Activated naive CD4-positive, alpha-beta T cell treated with anti-CD3 and anti-CD28 coated beads for 36 hours (primary cell): ENCODE measurements around the gene TEX54. TPM values are rescaled to one million over a fixed set of nuclear protein-coding genes. Genes with fewer than 3 reads are reported as not detected.
"Not testable (repeated sequence)": the region's sequence is repeated elsewhere in the genome, so short reads cannot be mapped to it uniquely, and the experiment has no call there.

ENCODE experiments used
- CTCF ChIA-PET: fragments of 350-600 bp; sonication (Branson Sonifier 250); formaldehyde crosslinking; loops from one replicate; lab custom pipeline; 2021; ENCODE audit warnings: antibody characterized with exemption; lab: Charles Lee
- DNase-seq: peaks from one replicate; pipeline ENCODE4 v3.0.0-alpha.2; 2020
- H3K27ac Mint-ChIP-seq: one replicate; pipeline ENCODE4 v1.8.0; 2021; ENCODE audit warnings: mild to moderate bottlenecking, mixed read lengths
- H3K27me3 Mint-ChIP-seq: one replicate; pipeline ENCODE4 v1.8.0; 2021; ENCODE audit warnings: low read depth, mixed read lengths
- H3K36me3 Mint-ChIP-seq: one replicate; pipeline ENCODE4 v1.8.0; 2021; ENCODE audit warnings: low read depth, mixed read lengths
- H3K4me1 Mint-ChIP-seq: one replicate; pipeline ENCODE4 v1.8.0; 2021; ENCODE audit warnings: low read depth, mixed read lengths
- H3K4me3 Mint-ChIP-seq: one replicate; pipeline ENCODE4 v1.8.0; 2021; ENCODE audit warnings: mild to moderate bottlenecking, moderate library complexity, mixed read lengths
- H3K9me3 Mint-ChIP-seq: one replicate; pipeline ENCODE4 v1.8.0; 2021; ENCODE audit warnings: mixed read lengths
- intact Hi-C: fragments of 100-400 bp; cut with micrococcal nuclease; formaldehyde crosslinking; loops from one replicate; pipeline ENCODE4 v1.15.1; 2023
- total RNA-seq, 2 experiments: library from RNA; stranded (reverse); gene quantifications; one replicate each; pipeline ENCODE4 v1.2.3, GENCODE V29; 2021

Gene TEX54
- total RNA-seq, 2 experiments from 2014 or later: not detected

DNA sequence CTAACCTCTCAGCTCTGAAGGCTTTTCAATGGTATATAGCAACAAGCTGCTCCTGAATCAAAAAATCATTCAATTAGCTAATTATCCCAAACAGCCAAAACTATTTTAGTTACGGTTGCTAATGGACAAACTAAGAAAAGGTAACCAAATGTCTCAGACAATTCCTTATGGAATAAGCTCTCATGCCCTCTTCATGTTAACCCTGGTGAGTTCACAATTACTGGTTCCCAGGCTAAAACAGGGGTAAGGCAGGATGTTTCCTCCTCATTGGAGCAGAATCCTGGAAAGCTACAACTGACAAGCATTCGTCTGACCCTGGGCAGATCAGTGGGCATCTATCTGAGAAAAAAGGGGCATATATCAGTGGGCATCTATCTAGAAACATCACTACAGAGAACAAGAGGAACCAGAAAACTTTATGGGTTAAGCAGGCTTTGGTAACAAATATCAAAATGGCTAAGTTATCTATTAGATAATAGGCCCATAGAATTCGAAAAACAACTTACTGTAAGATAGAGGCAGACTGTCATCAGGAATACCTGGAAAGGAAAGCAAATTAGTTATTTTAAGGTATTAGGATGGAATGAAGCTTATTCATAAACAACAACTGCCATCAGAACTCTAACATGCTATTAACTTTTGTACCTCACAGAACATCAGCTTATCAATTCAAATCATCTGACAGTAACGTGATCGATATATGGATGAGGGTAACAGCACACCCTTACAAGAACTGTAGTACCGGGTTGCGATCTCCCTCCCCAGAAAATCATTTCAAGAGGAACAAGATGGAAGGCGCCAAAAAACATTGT is 21.6 kb upstream of the TEX54 start:
- no peaks in the 10 kb centered on the region for H3K9me3 Mint-ChIP-seq
- H3K27ac Mint-ChIP-seq: peak overlapping the region; percentile 96
- CTCF ChIA-PET: interaction anchor here (0.9 to 2.5 kb wide), 4 partner anchors 10 to 63 kb away, joined by 3 to 6 read pairs (median 4); partner anchors contain the start of gene SLC3A2
- peak overlapping the region; percentile 99 for H3K4me3 Mint-ChIP-seq
- H3K27me3 Mint-ChIP-seq: no peaks in the 10 kb centered on the region
- no peak for DNase-seq
- H3K4me1 Mint-ChIP-seq: peaks cover 41% of the 10 kb centered on the region
- intact Hi-C loops: loop anchor here (1.0 kb wide), 1 partner anchor 255 kb away; no protein-coding TSS in a partner anchor
- H3K36me3 Mint-ChIP-seq: peaks cover 64% of the 10 kb centered on the region

DNA sequence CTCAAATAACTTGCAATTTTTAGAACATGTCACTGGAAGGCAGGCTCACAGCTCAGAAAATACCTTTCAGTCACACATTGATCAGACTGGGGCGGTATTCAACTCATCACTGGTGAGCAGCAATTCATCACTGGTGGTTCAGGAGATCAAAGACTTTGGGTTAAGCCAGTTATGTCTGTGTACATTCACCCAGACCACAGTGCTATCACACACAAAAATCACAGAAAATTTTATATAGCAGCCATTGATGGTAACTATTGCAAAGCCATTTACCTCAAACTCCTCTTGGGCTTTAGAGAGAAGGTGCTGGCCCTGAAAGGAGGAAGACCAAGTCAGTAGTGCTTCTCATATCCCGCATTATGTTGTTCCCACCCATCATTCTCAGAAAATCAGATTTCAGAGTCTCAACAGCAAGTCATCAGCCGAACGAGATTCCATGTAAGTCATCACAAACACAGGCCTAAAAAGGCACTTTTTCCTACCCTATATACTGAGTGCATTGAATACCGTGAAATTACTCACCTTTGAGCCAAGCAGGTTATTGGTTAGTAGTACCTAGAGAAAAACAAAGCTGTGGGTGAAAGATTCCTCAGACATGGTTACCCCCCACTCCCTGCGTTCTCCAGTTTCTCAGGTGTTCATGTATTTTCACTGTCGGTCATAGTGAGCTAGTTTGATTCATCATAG is 20.8 kb upstream of the TEX54 start:
- Mint-ChIP-seq H3K27ac (peak overlapping the region; percentile 96), H3K4me1 (peaks cover 37% of the 10 kb centered on the region), H3K27me3 (no peaks in the 10 kb centered on the region), H3K4me3 (peak overlapping the region; percentile 99), H3K9me3 (no peaks in the 10 kb centered on the region), H3K36me3 (peaks cover 61% of the 10 kb centered on the region)
- intact Hi-C loops: no loop called here
- peak; percentile 49 for DNase-seq
- CTCF ChIA-PET: interaction anchor here (0.8 to 2.5 kb wide), 5 partner anchors 9 to 288 kb away, joined by 3 to 6 read pairs (median 4); partner anchors contain the start of gene SLC3A2

DNA sequence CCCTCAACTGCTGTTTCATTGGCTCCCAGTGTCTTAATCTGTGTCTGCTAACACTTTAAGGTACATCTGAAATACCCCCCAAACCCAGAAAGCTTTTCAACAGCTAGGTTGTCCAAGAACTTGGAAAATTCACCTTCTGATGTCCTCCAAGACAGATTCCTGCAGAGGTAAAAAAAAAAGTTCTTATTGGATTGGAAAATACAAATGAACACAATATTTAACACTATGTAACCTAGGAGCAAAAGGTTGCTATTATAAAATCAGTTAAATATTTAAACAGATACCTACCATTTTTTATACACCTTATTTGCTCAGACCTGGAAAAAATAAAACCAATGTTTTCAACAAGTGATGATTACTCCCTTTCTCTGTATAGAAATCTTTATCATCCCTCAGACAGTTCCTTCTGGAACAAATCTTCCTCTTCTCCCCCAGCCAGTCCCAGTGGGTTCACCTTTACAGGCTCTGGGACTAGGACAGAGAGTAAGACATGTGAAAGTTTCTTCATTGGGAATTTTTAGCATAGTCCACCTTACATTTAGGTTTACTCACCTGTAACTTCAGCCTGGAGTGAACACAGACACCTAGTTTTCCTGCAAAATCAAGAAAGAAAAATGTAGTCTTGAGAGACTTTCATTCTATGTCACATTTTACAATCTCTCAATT is 20.0 kb upstream of the TEX54 start:
- no peak for DNase-seq
- peak overlapping the region; percentile 96 for H3K27ac Mint-ChIP-seq
- CTCF ChIA-PET: interaction anchor here (0.7 to 0.8 kb wide), 2 partner anchors 59 to 287 kb away, joined by 3 read pairs; no protein-coding TSS in a partner anchor
- H3K36me3 Mint-ChIP-seq: peaks cover 53% of the 10 kb centered on the region
- intact Hi-C loops: no loop called here
- no peaks in the 10 kb centered on the region for H3K27me3 Mint-ChIP-seq
- H3K9me3 Mint-ChIP-seq: no peaks in the 10 kb centered on the region
- H3K4me1 Mint-ChIP-seq: peaks cover 30% of the 10 kb centered on the region
- H3K4me3 Mint-ChIP-seq: peak overlapping the region; percentile 99

- peaks cover 49% of the 10 kb centered on the region for H3K36me3 Mint-ChIP-seq
- no peak for DNase-seq
- peak overlapping the region; percentile 84 for H3K27ac Mint-ChIP-seq
- CTCF ChIA-PET: interaction anchor here (0.6 to 2.2 kb wide), 3 partner anchors 10 to 58 kb away, joined by 3 to 7 read pairs (median 3); no protein-coding TSS in a partner anchor
- no peaks in the 10 kb centered on the region for H3K9me3 Mint-ChIP-seq
- H3K4me1 Mint-ChIP-seq: peaks cover 23% of the 10 kb centered on the region
- peak overlapping the region; percentile 99 for H3K4me3 Mint-ChIP-seq
- H3K27me3 Mint-ChIP-seq: no peaks in the 10 kb centered on the region
- intact Hi-C loops: no loop called here
Measured at GRCh38 chr11:62851807-62852522, 19.3 kb upstream of the TEX54 start.

DNA sequence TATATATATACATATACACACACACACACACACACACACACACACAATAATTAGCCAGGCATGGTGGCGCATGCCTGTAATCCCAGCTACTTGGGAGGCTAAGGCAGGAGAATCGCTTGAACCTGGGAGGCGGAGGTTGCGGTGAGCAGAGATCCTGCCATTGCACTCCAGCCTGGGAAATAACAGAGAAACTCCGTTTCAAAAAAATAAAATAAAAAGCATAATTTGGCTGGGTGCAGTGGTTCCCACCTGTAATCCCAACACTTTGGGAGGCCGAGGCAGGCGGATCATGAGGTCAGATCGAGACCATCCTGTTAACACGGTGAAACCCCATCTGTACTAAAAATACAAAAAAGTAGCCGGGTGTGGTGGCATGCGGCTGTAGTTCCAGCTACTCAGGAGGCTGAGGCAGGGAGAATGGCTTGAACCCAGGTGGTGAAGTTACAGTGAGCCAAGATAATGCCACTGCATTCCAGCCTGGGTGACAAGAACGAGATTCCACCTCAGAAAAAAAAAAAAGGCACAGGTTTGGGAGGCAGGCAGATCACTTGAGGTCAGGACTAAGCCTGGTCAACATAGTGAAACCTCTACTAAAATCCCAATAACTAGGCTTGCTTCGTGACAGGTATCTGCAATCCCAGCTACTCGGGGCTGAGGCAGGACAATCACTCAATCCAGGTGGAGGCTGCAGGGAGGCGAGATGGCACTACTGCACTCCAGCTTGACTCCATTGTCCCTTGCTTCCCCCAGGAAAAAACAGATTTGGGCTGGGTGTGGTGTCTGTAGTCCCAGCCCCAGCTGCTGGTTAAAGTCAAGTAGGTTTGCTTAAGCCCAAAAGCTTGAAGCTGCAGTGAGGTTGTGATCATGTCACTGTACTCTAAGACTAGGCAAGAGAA is 18.5 kb upstream of the TEX54 start:
- no peak for DNase-seq
- intact Hi-C loops: no loop called here
- H3K36me3 Mint-ChIP-seq: peaks cover 45% of the 10 kb centered on the region
- H3K4me1 Mint-ChIP-seq: peaks cover 23% of the 10 kb centered on the region
- peak overlapping the region; percentile 99 for H3K4me3 Mint-ChIP-seq
- H3K27ac Mint-ChIP-seq: peak overlapping the region; percentile 84
- no peaks in the 10 kb centered on the region for H3K27me3 Mint-ChIP-seq
- CTCF ChIA-PET: interaction anchor here (0.6 to 2.2 kb wide), 2 partner anchors 10 to 42 kb away, joined by 3 to 7 read pairs; no protein-coding TSS in a partner anchor
- H3K9me3 Mint-ChIP-seq: no peaks in the 10 kb centered on the region

GRCh38 chr11:62847767-62848314 is 15.2 kb upstream of the TEX54 start:
- CTCF ChIA-PET: interaction anchor here (0.6 to 0.7 kb wide), 2 partner anchors 17 to 172 kb away, joined by 3 read pairs; no protein-coding TSS in a partner anchor
- H3K27me3 Mint-ChIP-seq: no peaks in the 10 kb centered on the region

GRCh38 chr11:62846177-62846576 is 13.5 kb upstream of the TEX54 start:
- DNase-seq: no peak
- Mint-ChIP-seq H3K36me3 (no peaks in the 10 kb centered on the region), H3K9me3 (no peaks in the 10 kb centered on the region), H3K27ac (no peak overlapping the region), H3K4me3 (no peak overlapping the region), H3K27me3 (no peaks in the 10 kb centered on the region), H3K4me1 (peaks cover 5% of the 10 kb centered on the region)
- intact Hi-C loops: no loop called here
- CTCF ChIA-PET: interaction anchor here (0.7 kb wide), 1 partner anchor 121 kb away, joined by 4 read pairs; no protein-coding TSS in a partner anchor

More at GRCh38 chr11:62847767-62848314, 15.2 kb upstream of the TEX54 start:
- H3K9me3 Mint-ChIP-seq: no peaks in the 10 kb centered on the region
- H3K27ac Mint-ChIP-seq: no peak overlapping the region
- peaks cover 17% of the 10 kb centered on the region for H3K4me1 Mint-ChIP-seq
- no peak for DNase-seq
- no peak overlapping the region for H3K4me3 Mint-ChIP-seq
- peaks cover 13% of the 10 kb centered on the region for H3K36me3 Mint-ChIP-seq
- intact Hi-C loops: no loop called here

- CTCF ChIA-PET: interaction anchor here (1.4 kb wide), 2 partner anchors 11 to 17 kb away, joined by 4 to 6 read pairs; no protein-coding TSS in a partner anchor
- no peaks in the 10 kb centered on the region for H3K27me3 Mint-ChIP-seq
- no peak overlapping the region for H3K4me3 Mint-ChIP-seq
- H3K4me1 Mint-ChIP-seq: peaks cover 12% of the 10 kb centered on the region
- H3K9me3 Mint-ChIP-seq: no peaks in the 10 kb centered on the region
- H3K27ac Mint-ChIP-seq: no peak overlapping the region
- no peak for DNase-seq
- peaks cover 3% of the 10 kb centered on the region for H3K36me3 Mint-ChIP-seq
- intact Hi-C loops: loop anchor here (5.0 kb wide), 1 partner anchor 272 kb away; the partner anchor contains the start of gene EEF1G
Measured at GRCh38 chr11:62844154-62844553, 11.5 kb upstream of the TEX54 start.

DNA sequence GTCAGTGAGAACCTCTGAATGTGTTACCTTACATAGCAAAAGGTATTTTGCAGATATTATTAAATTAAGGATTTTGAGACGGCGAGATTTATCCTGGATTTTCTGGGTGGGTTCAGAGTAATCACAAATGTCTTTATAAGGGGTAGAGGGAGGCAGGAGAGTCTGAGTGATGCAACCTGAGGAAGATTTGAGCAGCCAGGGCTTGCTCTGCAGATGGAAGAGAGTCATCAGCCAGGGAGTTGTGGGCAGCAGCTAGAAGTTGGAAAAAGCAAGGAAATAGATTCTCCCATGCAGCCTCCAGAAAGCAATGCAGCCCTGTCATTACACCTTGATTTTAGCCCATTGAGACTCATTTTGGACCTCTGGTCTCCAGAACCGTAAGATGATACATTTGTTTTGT is 10.8 kb upstream of the TEX54 start:
- intact Hi-C loops: loop anchor here (5.0 kb wide), 1 partner anchor 271 kb away; the partner anchor contains the start of gene EEF1G
- DNase-seq: no peak
- H3K4me3 Mint-ChIP-seq: no peak overlapping the region
- no peaks in the 10 kb centered on the region for H3K9me3 Mint-ChIP-seq
- H3K4me1 Mint-ChIP-seq: peaks cover 15% of the 10 kb centered on the region
- H3K27ac Mint-ChIP-seq: no peak overlapping the region
- H3K27me3 Mint-ChIP-seq: no peaks in the 10 kb centered on the region
- CTCF ChIA-PET: interaction anchor here (1.4 kb wide), 1 partner anchor 18 kb away, joined by 4 read pairs; no protein-coding TSS in a partner anchor
- peaks cover 7% of the 10 kb centered on the region for H3K36me3 Mint-ChIP-seq

- CTCF ChIA-PET: interaction anchor here (0.7 to 1.0 kb wide), 3 partner anchors 25 to 57 kb away, joined by 3 to 4 read pairs (median 3); no protein-coding TSS in a partner anchor
- peaks cover 15% of the 10 kb centered on the region for H3K4me1 Mint-ChIP-seq
- not testable (repeated sequence) for H3K4me3 Mint-ChIP-seq, H3K27ac Mint-ChIP-seq, H3K27me3 Mint-ChIP-seq, H3K36me3 Mint-ChIP-seq, H3K9me3 Mint-ChIP-seq
- intact Hi-C loops: loop anchor here (1.0 to 5.0 kb wide), 3 partner anchors 12 to 271 kb away; partner anchors contain the start of gene EEF1G
- peak; percentile 18 for DNase-seq
Measured at GRCh38 chr11:62842891-62843290, 10.2 kb upstream of the TEX54 start.
